Gastroesophageal sphincter (tissue), 4 donors: ENCODE measurements around the gene JDP2. TPM values are rescaled to one million over a fixed set of nuclear protein-coding genes. Genes with fewer than 3 reads are reported as not detected.

Source experiments
- ATAC-seq: fragments of 150-250 bp; one replicate; pipeline ENCODE4 v1.9.1; 2016; ENCODE audit warnings: mild to moderate bottlenecking, moderate library complexity
- H3K27ac ChIP-seq, 4 donors: fragments of 200-600 bp; sonication (generic) in 3 of 4; 1 replicate in 3 of 4; 2 replicates in 1 of 4; pipeline ENCODE4 v1.5.1; 2016 to 2019
- H3K27me3 ChIP-seq: fragments of 200-600 bp; sonication (generic); one replicate; pipeline ENCODE4 v1.5.1; 2019
- H3K36me3 ChIP-seq, 2 donors: fragments of 200-600 bp; sonication (generic); one replicate each; pipeline ENCODE4 v1.5.1; 2019; ENCODE audit warnings: control low read depth in 1 of 2
- H3K4me1 ChIP-seq, 3 donors: fragments of 200-600 bp; sonication (generic); 1 replicate in 2 of 3; 2 replicates in 1 of 3; pipeline ENCODE4 v1.5.1; 2016 to 2019; ENCODE audit warnings: control low read depth in 2 of 3
- H3K4me3 ChIP-seq, 2 donors: fragments of 200-600 bp; sonication (generic); one replicate each; pipeline ENCODE4 v1.5.1; 2019; ENCODE audit warnings: mild to moderate bottlenecking in 1 of 2, moderate library complexity in 1 of 2
- H3K9me3 ChIP-seq, 3 donors: fragments of 200-600 bp; sonication (generic); one replicate each; pipeline ENCODE4 v1.5.1; 2017 to 2019; ENCODE audit warnings: control low read depth in 2 of 3
- CTCF ChIP-seq, 4 experiments: fragments of 200-600 bp in 2 of 4; fragments of 450-650 bp in 2 of 4; sonication (generic) in 1 of 4; IDR thresholded peaks; one replicate each; pipeline ENCODE4 v1.5.1; 2017 to 2019; ENCODE audit warnings: antibody characterized with exemption in 4 of 4, mild to moderate bottlenecking in 2 of 4, moderate library complexity in 2 of 4
- EP300 ChIP-seq: sonication (generic); formaldehyde crosslinking; IDR thresholded peaks from one replicate; pipeline ENCODE4 v1.6.1; 2017; ENCODE audit warnings: antibody characterized with exemption, mild to moderate bottlenecking
- POLR2A ChIP-seq, 2 donors: fragments of 450-650 bp; IDR thresholded peaks; one replicate each; pipeline ENCODE4 v1.6.1; 2017; ENCODE audit warnings: antibody characterized with exemption in 2 of 2, mild to moderate bottlenecking in 2 of 2, moderate library complexity in 1 of 2
- POLR2AphosphoS5 ChIP-seq: sonication (generic); formaldehyde crosslinking; IDR thresholded peaks from one replicate; pipeline ENCODE4 v1.6.1; 2017; ENCODE audit warnings: antibody characterized with exemption
- WGBS, 2 donors: methylation state at CpG; one replicate each; pipeline ENCODE4 v1.1.5; 2018; ENCODE audit warnings: low coverage in 1 of 2; 5-methylcytosine and 5-hydroxymethylcytosine counted together
- total RNA-seq, 4 donors: library from RNA; depleted of rRNA; stranded (reverse); fragments of >200 nt; gene quantifications; one replicate each; pipeline ENCODE4 v1.1.0, GENCODE V29; 2016

The JDP2 gene
- total RNA-seq, 4 donors from 2014 or later, result 55.6 to 90.0 (median 70.8) TPM

- Histone ChIP-seq H3K27ac (peak overlapping the region in 1 of 4 donors; percentile 21), H3K9me3 (no peaks in the 10 kb centered on the region), H3K4me3 (no peak overlapping the region), H3K27me3 (no peaks in the 10 kb centered on the region), H3K4me1 (peaks cover 0 to 88% (median 27%) of the 10 kb centered on the region in 3 donors), H3K36me3 (peaks cover 0 to 27% of the 10 kb centered on the region in 2 donors)
- WGBS, 2 donors, result 88 to 100% methylated on average over 1 of the region's 2 CpGs
- TF ChIP-seq POLR2A (IDR thresholded peaks at IDR 0.05) (no peak), CTCF (IDR thresholded peaks at IDR 0.05) (no peak), EP300 (no peak), POLR2AphosphoS5 (no peak)
- no peak for ATAC-seq
Measured at GRCh38 chr14:75461755-75462349, 34.0 kb downstream of the JDP2 start.

- TF ChIP-seq EP300 (no peak), POLR2A (IDR thresholded peaks at IDR 0.05) (no peak), CTCF (IDR thresholded peaks at IDR 0.05) (no peak)
- Histone ChIP-seq H3K36me3 (peaks cover 0 to 46% of the 10 kb centered on the region in 2 donors), H3K4me1 (peaks cover 0 to 86% (median 12%) of the 10 kb centered on the region in 3 donors), H3K9me3 (no peaks in the 10 kb centered on the region), H3K4me3 (no peak overlapping the region), H3K27ac (peak overlapping the region in 1 of 4 donors; percentile 83), H3K27me3 (no peaks in the 10 kb centered on the region)
- WGBS, 2 donors, result 86 to 95% methylated on average over 1 to 3 of the region's 6 CpGs
- ATAC-seq, result no peak
Measured at GRCh38 chr14:75464626-75465025, 36.8 kb downstream of the JDP2 start.

GRCh38 chr14:75467763-75468162 lies 39.9 kb downstream of the JDP2 start:
- Histone ChIP-seq H3K4me3 (no peak overlapping the region), H3K27ac (peak overlapping the region in 3 of 4 donors; percentile 72 to 83 (median 77)), H3K27me3 (no peaks in the 10 kb centered on the region), H3K9me3 (no peaks in the 10 kb centered on the region), H3K36me3 (peaks cover 0 to 63% of the 10 kb centered on the region in 2 donors), H3K4me1 (peaks cover 3 to 76% (median 14%) of the 10 kb centered on the region in 3 donors)
- 80 to 94% methylated on average over 3 to 8 of the region's 11 CpGs for WGBS, 2 donors
- no peak for ATAC-seq
- no peak for TF ChIP-seq EP300
- no peak for TF ChIP-seq POLR2A (IDR thresholded peaks at IDR 0.05)
- TF ChIP-seq CTCF (IDR thresholded peaks at IDR 0.05), result no peak
- no peak for TF ChIP-seq POLR2AphosphoS5

- ATAC-seq, result no peak
- H3K4me1 ChIP-seq, result peaks cover 3 to 66% (median 14%) of the 10 kb centered on the region in 3 donors
- H3K27ac ChIP-seq, result peak overlapping the region in 3 of 4 donors; percentile 72 to 83 (median 77)
- WGBS, 2 donors, result 86 to 92% methylated on average over 8 to 9 of the region's 16 CpGs
- H3K9me3 ChIP-seq, result no peaks in the 10 kb centered on the region
- no peaks in the 10 kb centered on the region for H3K27me3 ChIP-seq
- H3K36me3 ChIP-seq, result peaks cover 0 to 68% of the 10 kb centered on the region in 2 donors
- TF ChIP-seq CTCF (IDR thresholded peaks at IDR 0.05), result no peak
- no peak for TF ChIP-seq POLR2A (IDR thresholded peaks at IDR 0.05)
- TF ChIP-seq EP300, result no peak
- TF ChIP-seq POLR2AphosphoS5, result no peak
- H3K4me3 ChIP-seq, result no peak overlapping the region
Measured at GRCh38 chr14:75469164-75469563, 41.3 kb downstream of the JDP2 start.

GRCh38 chr14:75469606-75470237 lies 41.9 kb downstream of the JDP2 start:
- peaks cover 3 to 63% (median 14%) of the 10 kb centered on the region in 3 donors for H3K4me1 ChIP-seq
- H3K27me3 ChIP-seq, result no peaks in the 10 kb centered on the region
- TF ChIP-seq EP300 (no peak), POLR2A (IDR thresholded peaks at IDR 0.05) (no peak), CTCF (IDR thresholded peaks at IDR 0.05) (no peak), POLR2AphosphoS5 (peak; percentile 67)
- H3K9me3 ChIP-seq, result no peaks in the 10 kb centered on the region
- peak; percentile 75 for ATAC-seq
- peak overlapping the region; percentile 25 to 83 (median 74) for H3K27ac ChIP-seq
- WGBS, 2 donors, result 50 to 68% methylated on average over 1 to 13 of the region's 25 CpGs
- peaks cover 0 to 71% of the 10 kb centered on the region in 2 donors for H3K36me3 ChIP-seq
- peak overlapping the region in 1 of 2 donors; percentile 23 for H3K4me3 ChIP-seq
